Caco-2 (cell line): ENCODE results near the gene UBE2I. TPM values are rescaled to one million over a fixed set of nuclear protein-coding genes. Genes with fewer than 3 reads are reported as not detected.

Source experiments
- BruUV-seq: library from RNA; stranded (reverse); fragments of 400-500 nt; replicated peaks from 2 replicates; lab custom pipeline; 2021; lab: Mats Ljungman, UMichigan
- CTCF ChIA-PET: fragments of 300-600 bp; sonication (Branson Sonifier 250); formaldehyde crosslinking; loops from one replicate; lab custom pipeline; 2022; ENCODE audit warnings: antibody characterized with exemption; lab: Charles Lee
- POLR2A ChIA-PET: fragments of 300-600 bp; sonication (Branson Sonifier 250); formaldehyde crosslinking; loops from one replicate; lab custom pipeline; 2022; ENCODE audit warnings: antibody characterized with exemption; lab: Charles Lee
- DNase-seq, 2 experiments: peaks; one replicate each; pipeline versions ENCODE4 v3.0.0 to v3.0.0-alpha.2; 2020 to 2022
- H3K27me3 ChIP-seq: replicated peaks from 2 replicates; pipeline ENCODE4 v1.6.0; 2011; ENCODE audit warnings: low read length; ENCODE audit not compliant: control insufficient read depth, insufficient read depth
- H3K36me3 ChIP-seq: 2 replicates; pipeline ENCODE4 v1.5.1; 2011; ENCODE audit warnings: low read length; ENCODE audit not compliant: control insufficient read depth, insufficient read depth
- H3K4me1 ChIP-seq: fragments of 250-450 bp; sonication (Bioruptor Pico); 2 replicates; pipeline ENCODE4 v1.5.1; 2020; ENCODE audit warnings: mild to moderate bottlenecking
- H3K4me3 ChIP-seq: 2 replicates; pipeline ENCODE4 v1.5.1; 2011; ENCODE audit warnings: low read depth, mild to moderate bottlenecking, control low read depth, low read length
- H3K9me3 ChIP-seq: fragments of 250-450 bp; sonication (Bioruptor Pico); 2 replicates; pipeline ENCODE4 v1.5.1; 2020; ENCODE audit warnings: mild to moderate bottlenecking, moderate library complexity
- H3K27ac Mint-ChIP-seq: one replicate; pipeline ENCODE4 v1.8.0; 2022; ENCODE audit warnings: mixed read lengths; ENCODE audit not compliant: unreplicated experiment
- H3K27me3 Mint-ChIP-seq: one replicate; pipeline ENCODE4 v1.8.0; 2022; ENCODE audit warnings: mixed read lengths; ENCODE audit not compliant: insufficient read depth, unreplicated experiment
- H3K36me3 Mint-ChIP-seq: one replicate; pipeline ENCODE4 v1.8.0; 2022; ENCODE audit warnings: mild to moderate bottlenecking, mixed read lengths; ENCODE audit not compliant: insufficient read depth, unreplicated experiment
- H3K4me1 Mint-ChIP-seq: one replicate; pipeline ENCODE4 v1.8.0; 2022; ENCODE audit warnings: low read depth, mixed read lengths; ENCODE audit not compliant: unreplicated experiment
- H3K4me3 Mint-ChIP-seq: one replicate; pipeline ENCODE4 v1.8.0; 2022; ENCODE audit warnings: mild to moderate bottlenecking, moderate library complexity, mixed read lengths; ENCODE audit not compliant: unreplicated experiment
- H3K9me3 Mint-ChIP-seq: one replicate; pipeline ENCODE4 v1.8.0; 2022; ENCODE audit warnings: mixed read lengths; ENCODE audit not compliant: unreplicated experiment
- intact Hi-C: fragments of 100-400 bp; cut with micrococcal nuclease; formaldehyde crosslinking; loops from one replicate; pipeline ENCODE4 v1.10.0; 2022; ENCODE audit not compliant: unreplicated experiment
- total RNA-seq: library from RNA; stranded (reverse); gene quantifications from 2 replicates; pipeline ENCODE4 v1.2.3, GENCODE V29; 2022
- TF ChIP-seq, protein P1 (sequence below), 2 experiments: fragments of 200-600 bp in 1 of 2; IDR thresholded peaks; 1 replicate in 1 of 2; 2 replicates in 1 of 2; pipeline versions ENCODE4 v1.5.1 to v1.8.0; 2011 to 2022; ENCODE audit warnings: antibody characterized with exemption in 1 of 2, control low read depth in 1 of 2, inconsistent platforms in 1 of 2, low read depth in 1 of 2, low read length in 1 of 2, mild to moderate bottlenecking in 1 of 2, moderate library complexity in 1 of 2; ENCODE audit not compliant: insufficient read depth in 1 of 2, severe bottlenecking in 1 of 2, unreplicated experiment in 1 of 2

Gene UBE2I
- total RNA-seq, 1 experiment from 2014 or later, result 178 TPM

- Mint-ChIP-seq H3K36me3 (peaks cover 18% of the 10 kb centered on the region), H3K4me1 (peaks cover 11% of the 10 kb centered on the region), H3K9me3 (no peaks in the 10 kb centered on the region), H3K27me3 (no peaks in the 10 kb centered on the region), H3K4me3 (no peak overlapping the region), H3K27ac (no peak overlapping the region)
- no peaks in the 10 kb centered on the region for H3K9me3 ChIP-seq
- TF ChIP-seq, protein P1, sequence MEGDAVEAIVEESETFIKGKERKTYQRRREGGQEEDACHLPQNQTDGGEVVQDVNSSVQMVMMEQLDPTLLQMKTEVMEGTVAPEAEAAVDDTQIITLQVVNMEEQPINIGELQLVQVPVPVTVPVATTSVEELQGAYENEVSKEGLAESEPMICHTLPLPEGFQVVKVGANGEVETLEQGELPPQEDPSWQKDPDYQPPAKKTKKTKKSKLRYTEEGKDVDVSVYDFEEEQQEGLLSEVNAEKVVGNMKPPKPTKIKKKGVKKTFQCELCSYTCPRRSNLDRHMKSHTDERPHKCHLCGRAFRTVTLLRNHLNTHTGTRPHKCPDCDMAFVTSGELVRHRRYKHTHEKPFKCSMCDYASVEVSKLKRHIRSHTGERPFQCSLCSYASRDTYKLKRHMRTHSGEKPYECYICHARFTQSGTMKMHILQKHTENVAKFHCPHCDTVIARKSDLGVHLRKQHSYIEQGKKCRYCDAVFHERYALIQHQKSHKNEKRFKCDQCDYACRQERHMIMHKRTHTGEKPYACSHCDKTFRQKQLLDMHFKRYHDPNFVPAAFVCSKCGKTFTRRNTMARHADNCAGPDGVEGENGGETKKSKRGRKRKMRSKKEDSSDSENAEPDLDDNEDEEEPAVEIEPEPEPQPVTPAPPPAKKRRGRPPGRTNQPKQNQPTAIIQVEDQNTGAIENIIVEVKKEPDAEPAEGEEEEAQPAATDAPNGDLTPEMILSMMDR (IDR thresholded peaks at IDR 0.05; ENCODE audit: insufficient read depth in 1 of 2, low read depth in 1 of 2, low read length in 1 of 2, severe bottlenecking in 1 of 2, unreplicated experiment in 1 of 2), result no peak
- H3K4me3 ChIP-seq, result no peak overlapping the region
- intact Hi-C loops, result no loop called here
- DNase-seq, result no peak
- POLR2A ChIA-PET, result no interaction called here
- no peaks in the 10 kb centered on the region; the same call in none of the 2 replicates for H3K36me3 ChIP-seq
- CTCF ChIA-PET, result no interaction called here
- BruUV-seq, result no TSS peak
- H3K4me1 ChIP-seq, result 0 out of 2 replicates have a peak, but pooled peaks cover 3% of the 10 kb centered on the region
- H3K27me3 ChIP-seq, result no peaks in the 10 kb centered on the region
Observed at GRCh38 chr16:1348926-1349325, 39.5 kb downstream of the UBE2I start.

GRCh38 chr16:1349351-1349750 lies 39.9 kb downstream of the UBE2I start:
- H3K36me3 ChIP-seq, result no peaks in the 10 kb centered on the region; the same call in none of the 2 replicates
- no peaks in the 10 kb centered on the region for H3K9me3 Mint-ChIP-seq
- H3K4me1 ChIP-seq, result 0 out of 2 replicates have a peak, but pooled peaks cover 3% of the 10 kb centered on the region
- no peak overlapping the region for H3K4me3 ChIP-seq
- no TSS peak for BruUV-seq
- CTCF ChIA-PET, result no interaction called here
- H3K27ac Mint-ChIP-seq, result no peak overlapping the region
- no peaks in the 10 kb centered on the region for H3K9me3 ChIP-seq
- no peak for DNase-seq
- TF ChIP-seq, protein P1 (IDR thresholded peaks at IDR 0.05; ENCODE audit: insufficient read depth in 1 of 2, low read depth in 1 of 2, low read length in 1 of 2, severe bottlenecking in 1 of 2, unreplicated experiment in 1 of 2), result no peak
- peaks cover 18% of the 10 kb centered on the region for H3K36me3 Mint-ChIP-seq
- no peaks in the 10 kb centered on the region for H3K27me3 ChIP-seq
- H3K4me3 Mint-ChIP-seq, result no peak overlapping the region
- POLR2A ChIA-PET, result no interaction called here
- H3K4me1 Mint-ChIP-seq, result peaks cover 11% of the 10 kb centered on the region
- intact Hi-C loops, result no loop called here
- no peaks in the 10 kb centered on the region for H3K27me3 Mint-ChIP-seq

- no TSS peak for BruUV-seq
- Mint-ChIP-seq H3K9me3 (no peaks in the 10 kb centered on the region), H3K36me3 (peaks cover 23% of the 10 kb centered on the region), H3K4me1 (peaks cover 11% of the 10 kb centered on the region), H3K4me3 (no peak overlapping the region), H3K27me3 (no peaks in the 10 kb centered on the region), H3K27ac (no peak overlapping the region)
- no peaks in the 10 kb centered on the region for H3K27me3 ChIP-seq
- no peak for DNase-seq
- H3K9me3 ChIP-seq, result no peaks in the 10 kb centered on the region
- H3K36me3 ChIP-seq, result no peaks in the 10 kb centered on the region; the same call in 1 of the 2 replicates
- intact Hi-C loops, result no loop called here
- POLR2A ChIA-PET, result no interaction called here
- 0 out of 2 replicates have a peak, but pooled peaks cover 3% of the 10 kb centered on the region for H3K4me1 ChIP-seq
- CTCF ChIA-PET, result no interaction called here
- TF ChIP-seq, protein P1 (IDR thresholded peaks at IDR 0.05; ENCODE audit: insufficient read depth in 1 of 2, low read depth in 1 of 2, low read length in 1 of 2, severe bottlenecking in 1 of 2, unreplicated experiment in 1 of 2), result no peak
- no peak overlapping the region for H3K4me3 ChIP-seq
Observed at GRCh38 chr16:1349951-1350350, 40.5 kb downstream of the UBE2I start.
